ENCODE measurements around the gene CD83.
A peak's percentile ranks its signal among the peaks of the same experiment; 100 is the strongest.
"Not testable (repeated sequence)": the region's sequence is repeated elsewhere in the genome, so short reads cannot be mapped to it uniquely, and the experiment has no call there.

Gene CD83

GRCh38 chr6:14117158-14118090, at the start of gene CD83:
Gene CD83 (plus strand): TSS chr6:14117772. CDS start chr6:14117812, 40 bp downstream.
- Histone ChIP-seq H3K4me3 (ENCODE audit: low read length) (peak within 1 kb of the TSS; percentile 86), H3K4me1 (ENCODE audit: insufficient read depth, low read length) (no peaks in the 10 kb centered on the region), H3K9me3 (ENCODE audit: low read length) (no peaks in the 10 kb centered on the region), H3K27me3 (ENCODE audit: insufficient read depth, low read length) (no peaks in the 10 kb centered on the region), H3K36me3 (ENCODE audit: insufficient read depth, low read length) (no peaks in the 10 kb centered on the region), H2AFZ (ENCODE audit: low read depth, low read length) (peak within 1 kb of the TSS; percentile 92)

GRCh38 chr6:14068133-14068532, 49.4 kb upstream of the CD83 start:
- no peaks in the 10 kb centered on the region for H3K4me1 ChIP-seq (ENCODE audit: insufficient read depth, low read length)
- H3K27me3 ChIP-seq (ENCODE audit: insufficient read depth, low read length): no peaks in the 10 kb centered on the region
- H2AFZ ChIP-seq (ENCODE audit: low read depth, low read length): no peak overlapping the region
- H3K36me3 ChIP-seq (ENCODE audit: insufficient read depth, low read length): no peaks in the 10 kb centered on the region
- H3K4me3 ChIP-seq (ENCODE audit: low read length): no peak overlapping the region
- no peaks in the 10 kb centered on the region for H3K9me3 ChIP-seq (ENCODE audit: low read length)

GRCh38 chr6:14068623-14069022, 48.9 kb upstream of the CD83 start:
- no peak overlapping the region for H3K4me3 ChIP-seq (ENCODE audit: low read length)
- no peaks in the 10 kb centered on the region for H3K36me3 ChIP-seq (ENCODE audit: insufficient read depth, low read length)
- H3K9me3 ChIP-seq (ENCODE audit: low read length): no peaks in the 10 kb centered on the region
- H3K27me3 ChIP-seq (ENCODE audit: insufficient read depth, low read length): no peaks in the 10 kb centered on the region
- no peak overlapping the region for H2AFZ ChIP-seq (ENCODE audit: low read depth, low read length)
- H3K4me1 ChIP-seq (ENCODE audit: insufficient read depth, low read length): no peaks in the 10 kb centered on the region

- Histone ChIP-seq H3K27me3 (ENCODE audit: insufficient read depth, low read length) (no peaks in the 10 kb centered on the region), H3K4me1 (ENCODE audit: insufficient read depth, low read length) (peaks cover 8% of the 10 kb centered on the region), H3K4me3 (ENCODE audit: low read length) (no peak overlapping the region), H3K36me3 (ENCODE audit: insufficient read depth, low read length) (no peaks in the 10 kb centered on the region), H3K9me3 (ENCODE audit: low read length) (no peaks in the 10 kb centered on the region), H2AFZ (ENCODE audit: low read depth, low read length) (no peak overlapping the region)
Measured at GRCh38 chr6:14070457-14070856, 47.1 kb upstream of the CD83 start.

GRCh38 chr6:14072084-14072483, 45.5 kb upstream of the CD83 start:
- H3K4me3 ChIP-seq (ENCODE audit: low read length): no peak overlapping the region

GRCh38 chr6:14073561-14074354, 43.8 kb upstream of the CD83 start:
- not testable (repeated sequence) for H2AFZ ChIP-seq (ENCODE audit: low read depth, low read length); H3K4me1 ChIP-seq (ENCODE audit: insufficient read depth, low read length); H3K4me3 ChIP-seq (ENCODE audit: low read length); H3K9me3 ChIP-seq (ENCODE audit: low read length); H3K36me3 ChIP-seq (ENCODE audit: insufficient read depth, low read length); H3K27me3 ChIP-seq (ENCODE audit: insufficient read depth, low read length)

More at GRCh38 chr6:14072084-14072483, 45.5 kb upstream of the CD83 start:
- Histone ChIP-seq H3K9me3 (ENCODE audit: low read length) (no peaks in the 10 kb centered on the region), H3K4me1 (ENCODE audit: insufficient read depth, low read length) (peaks cover 9% of the 10 kb centered on the region), H3K36me3 (ENCODE audit: insufficient read depth, low read length) (no peaks in the 10 kb centered on the region), H2AFZ (ENCODE audit: low read depth, low read length) (no peak overlapping the region), H3K27me3 (ENCODE audit: insufficient read depth, low read length) (no peaks in the 10 kb centered on the region)

GRCh38 chr6:14074476-14075094, 43.0 kb upstream of the CD83 start:
- Histone ChIP-seq H3K9me3 (ENCODE audit: low read length) (no peaks in the 10 kb centered on the region), H3K4me3 (ENCODE audit: low read length) (no peak overlapping the region), H2AFZ (ENCODE audit: low read depth, low read length) (no peak overlapping the region), H3K27me3 (ENCODE audit: insufficient read depth, low read length) (no peaks in the 10 kb centered on the region), H3K4me1 (ENCODE audit: insufficient read depth, low read length) (peaks cover 9% of the 10 kb centered on the region), H3K36me3 (ENCODE audit: insufficient read depth, low read length) (no peaks in the 10 kb centered on the region)

- H3K27me3 ChIP-seq (ENCODE audit: insufficient read depth, low read length): no peaks in the 10 kb centered on the region
- no peaks in the 10 kb centered on the region for H3K9me3 ChIP-seq (ENCODE audit: low read length)
- peaks cover 9% of the 10 kb centered on the region for H3K4me1 ChIP-seq (ENCODE audit: insufficient read depth, low read length)
- H3K4me3 ChIP-seq (ENCODE audit: low read length): peak overlapping the region; percentile 26
- no peak overlapping the region for H2AFZ ChIP-seq (ENCODE audit: low read depth, low read length)
- no peaks in the 10 kb centered on the region for H3K36me3 ChIP-seq (ENCODE audit: insufficient read depth, low read length)
Measured at GRCh38 chr6:14075095-14075503, 42.5 kb upstream of the CD83 start.

GRCh38 chr6:14077193-14077867, 40.2 kb upstream of the CD83 start:
- H3K27me3 ChIP-seq (ENCODE audit: insufficient read depth, low read length): no peaks in the 10 kb centered on the region
- no peaks in the 10 kb centered on the region for H3K9me3 ChIP-seq (ENCODE audit: low read length)
- no peaks in the 10 kb centered on the region for H3K36me3 ChIP-seq (ENCODE audit: insufficient read depth, low read length)
- no peak overlapping the region for H3K4me3 ChIP-seq (ENCODE audit: low read length)
- peaks cover 9% of the 10 kb centered on the region for H3K4me1 ChIP-seq (ENCODE audit: insufficient read depth, low read length)
- H2AFZ ChIP-seq (ENCODE audit: low read depth, low read length): no peak overlapping the region

- no peaks in the 10 kb centered on the region for H3K36me3 ChIP-seq (ENCODE audit: insufficient read depth, low read length)
- no peaks in the 10 kb centered on the region for H3K9me3 ChIP-seq (ENCODE audit: low read length)
- H3K4me1 ChIP-seq (ENCODE audit: insufficient read depth, low read length): peaks cover 9% of the 10 kb centered on the region
- no peak overlapping the region for H2AFZ ChIP-seq (ENCODE audit: low read depth, low read length)
- H3K4me3 ChIP-seq (ENCODE audit: low read length): no peak overlapping the region
- no peaks in the 10 kb centered on the region for H3K27me3 ChIP-seq (ENCODE audit: insufficient read depth, low read length)
Measured at GRCh38 chr6:14079433-14079832, 38.1 kb upstream of the CD83 start.

- no peak overlapping the region for H2AFZ ChIP-seq (ENCODE audit: low read depth, low read length)
- H3K4me1 ChIP-seq (ENCODE audit: insufficient read depth, low read length): peaks cover 7% of the 10 kb centered on the region
- H3K36me3 ChIP-seq (ENCODE audit: insufficient read depth, low read length): no peaks in the 10 kb centered on the region
- no peaks in the 10 kb centered on the region for H3K27me3 ChIP-seq (ENCODE audit: insufficient read depth, low read length)
- no peak overlapping the region for H3K4me3 ChIP-seq (ENCODE audit: low read length)
- no peaks in the 10 kb centered on the region for H3K9me3 ChIP-seq (ENCODE audit: low read length)
Measured at GRCh38 chr6:14079971-14080370, 37.6 kb upstream of the CD83 start.

GRCh38 chr6:14081126-14081525, 36.4 kb upstream of the CD83 start:
- H3K27me3 ChIP-seq (ENCODE audit: insufficient read depth, low read length): no peaks in the 10 kb centered on the region
- no peaks in the 10 kb centered on the region for H3K36me3 ChIP-seq (ENCODE audit: insufficient read depth, low read length)
- no peak overlapping the region for H2AFZ ChIP-seq (ENCODE audit: low read depth, low read length)
- peaks cover 8% of the 10 kb centered on the region for H3K4me1 ChIP-seq (ENCODE audit: insufficient read depth, low read length)
- H3K9me3 ChIP-seq (ENCODE audit: low read length): no peaks in the 10 kb centered on the region
- H3K4me3 ChIP-seq (ENCODE audit: low read length): no peak overlapping the region

All from neuron (in vitro differentiated cells).